Epithelial cell of esophagus (primary cell): ENCODE data around the gene KIF6.
A peak's percentile ranks its signal among the peaks of the same experiment; 100 is the strongest.

Source experiments
- DNase-seq: peaks from one replicate; pipeline ENCODE4 v3.0.0; 2010; ENCODE audit warnings: low read depth
- H3K4me3 ChIP-seq: 2 replicates; pipeline ENCODE4 v1.5.1; 2011; ENCODE audit warnings: mild to moderate bottlenecking, low read length, control low read depth
- TF ChIP-seq, protein P1 (sequence below): IDR thresholded peaks from 2 replicates; pipeline ENCODE4 v1.5.1; 2011; ENCODE audit warnings: low read depth, mild to moderate bottlenecking, low read length, control low read depth, inconsistent platforms; ENCODE audit not compliant: insufficient read depth; ENCODE audit errors: missing control alignments

The KIF6 gene

DNA sequence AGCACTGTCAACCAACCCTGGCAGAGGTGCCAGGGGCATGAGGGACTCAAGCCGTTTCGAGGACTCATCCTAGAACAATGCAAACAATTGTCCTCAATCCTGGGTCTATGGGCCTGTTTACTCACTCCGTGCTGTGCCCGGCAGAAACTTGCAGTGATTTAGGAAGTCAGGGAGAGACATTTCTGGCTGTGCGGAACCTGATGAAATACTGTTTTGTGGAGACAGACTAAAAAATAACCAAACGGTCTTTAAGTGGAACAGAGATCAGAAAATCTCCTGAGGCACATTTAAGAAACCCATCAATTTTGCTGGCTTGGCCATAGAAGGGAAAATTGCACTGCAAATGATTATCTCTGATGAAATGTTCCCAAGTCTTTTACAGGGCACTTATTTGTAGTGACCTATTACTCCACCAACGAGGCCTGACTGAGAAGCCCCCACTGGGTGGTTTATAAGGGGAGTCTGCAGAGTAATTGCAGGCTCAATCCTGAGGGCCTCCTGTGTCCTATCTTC lies 322.9 kb downstream of the KIF6 start:
- TF ChIP-seq, protein P1, sequence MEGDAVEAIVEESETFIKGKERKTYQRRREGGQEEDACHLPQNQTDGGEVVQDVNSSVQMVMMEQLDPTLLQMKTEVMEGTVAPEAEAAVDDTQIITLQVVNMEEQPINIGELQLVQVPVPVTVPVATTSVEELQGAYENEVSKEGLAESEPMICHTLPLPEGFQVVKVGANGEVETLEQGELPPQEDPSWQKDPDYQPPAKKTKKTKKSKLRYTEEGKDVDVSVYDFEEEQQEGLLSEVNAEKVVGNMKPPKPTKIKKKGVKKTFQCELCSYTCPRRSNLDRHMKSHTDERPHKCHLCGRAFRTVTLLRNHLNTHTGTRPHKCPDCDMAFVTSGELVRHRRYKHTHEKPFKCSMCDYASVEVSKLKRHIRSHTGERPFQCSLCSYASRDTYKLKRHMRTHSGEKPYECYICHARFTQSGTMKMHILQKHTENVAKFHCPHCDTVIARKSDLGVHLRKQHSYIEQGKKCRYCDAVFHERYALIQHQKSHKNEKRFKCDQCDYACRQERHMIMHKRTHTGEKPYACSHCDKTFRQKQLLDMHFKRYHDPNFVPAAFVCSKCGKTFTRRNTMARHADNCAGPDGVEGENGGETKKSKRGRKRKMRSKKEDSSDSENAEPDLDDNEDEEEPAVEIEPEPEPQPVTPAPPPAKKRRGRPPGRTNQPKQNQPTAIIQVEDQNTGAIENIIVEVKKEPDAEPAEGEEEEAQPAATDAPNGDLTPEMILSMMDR = no peak
- no peak overlapping the region for H3K4me3 ChIP-seq
- DNase-seq = peak; percentile 38

DNA sequence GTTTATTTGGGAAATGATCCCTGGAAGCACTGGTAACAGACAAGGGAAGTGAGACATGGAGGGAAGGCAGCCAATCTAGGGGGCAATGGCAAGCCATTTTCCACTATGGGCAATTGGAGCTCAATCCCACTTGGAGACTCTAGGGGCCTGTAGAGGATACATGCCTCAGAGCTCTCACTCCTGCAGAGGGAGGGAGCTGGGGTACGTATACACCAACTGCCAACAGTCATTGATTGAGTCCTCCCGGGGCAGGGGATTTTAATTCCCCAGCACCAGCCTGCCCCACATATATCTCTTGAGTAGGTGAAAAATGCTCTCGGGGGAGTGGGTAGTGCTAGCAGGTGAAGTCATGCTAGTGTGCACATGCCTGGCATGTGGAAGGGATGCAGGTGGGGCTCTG lies 323.8 kb downstream of the KIF6 start:
- TF ChIP-seq, protein P1 = no peak
- no peak overlapping the region for H3K4me3 ChIP-seq
- DNase-seq = no peak

DNA sequence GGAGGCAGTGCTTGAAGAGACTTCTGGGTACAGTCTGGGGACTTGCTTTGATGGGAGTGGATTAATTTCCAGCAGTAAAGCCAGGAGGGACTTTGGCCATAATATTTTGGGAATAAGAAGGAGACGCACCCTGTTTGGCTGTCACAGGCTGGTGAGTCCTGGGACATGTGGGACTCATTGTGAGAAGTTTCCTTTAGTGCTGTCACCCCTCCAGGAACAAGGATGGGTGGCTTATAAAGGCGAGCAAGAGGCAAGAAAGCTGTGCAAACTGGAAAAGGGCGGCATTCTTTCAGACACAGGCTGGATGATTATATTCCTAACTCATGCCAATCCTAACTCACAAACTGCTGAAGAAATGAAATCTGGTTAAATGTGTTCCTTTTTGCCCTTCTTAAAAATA lies 325.2 kb downstream of the KIF6 start:
- no peak for DNase-seq
- TF ChIP-seq, protein P1 = no peak
- no peak overlapping the region for H3K4me3 ChIP-seq

DNA sequence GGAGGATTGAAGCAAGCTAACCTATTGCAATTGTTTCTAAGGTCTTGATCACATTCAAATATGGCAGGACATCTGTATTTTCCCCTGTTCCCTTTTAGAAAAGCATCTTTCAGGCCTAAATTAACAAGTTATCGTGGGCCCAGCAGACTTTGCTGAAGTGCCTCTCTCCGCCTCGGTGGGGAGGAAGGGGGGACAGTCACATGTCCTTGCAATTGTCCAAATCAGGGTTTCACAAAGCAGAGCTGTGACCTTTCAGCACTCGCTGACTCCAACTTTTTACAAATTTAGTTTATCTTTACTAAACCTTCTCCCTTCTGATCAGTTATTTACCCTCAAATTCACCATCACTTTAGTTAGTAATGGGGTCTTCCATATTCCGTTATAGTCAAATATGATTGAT lies 328.4 kb downstream of the KIF6 start:
- DNase-seq = no peak
- TF ChIP-seq, protein P1 = no peak
- H3K4me3 ChIP-seq = no peak overlapping the region

DNA sequence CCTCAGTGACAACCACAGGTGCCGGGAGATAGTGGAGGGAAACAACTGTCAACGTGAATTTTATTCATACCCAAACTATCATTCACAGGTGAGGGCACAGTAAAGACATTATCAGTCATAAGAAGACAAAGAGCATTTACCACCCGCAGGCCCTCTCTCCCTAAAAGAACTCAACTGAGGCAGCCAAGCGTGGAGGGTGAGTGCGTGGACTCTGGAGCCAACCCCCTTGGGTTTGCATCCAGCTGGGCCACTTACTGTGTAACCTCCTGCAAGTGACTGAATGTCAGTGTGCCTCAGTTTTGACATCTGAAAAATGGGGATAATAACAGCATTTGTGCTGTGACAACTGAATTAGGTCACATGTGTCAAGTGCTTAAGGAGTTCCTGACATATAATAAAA lies 332.1 kb downstream of the KIF6 start:
- TF ChIP-seq, protein P1 = no peak
- H3K4me3 ChIP-seq = no peak overlapping the region
- no peak for DNase-seq

DNA sequence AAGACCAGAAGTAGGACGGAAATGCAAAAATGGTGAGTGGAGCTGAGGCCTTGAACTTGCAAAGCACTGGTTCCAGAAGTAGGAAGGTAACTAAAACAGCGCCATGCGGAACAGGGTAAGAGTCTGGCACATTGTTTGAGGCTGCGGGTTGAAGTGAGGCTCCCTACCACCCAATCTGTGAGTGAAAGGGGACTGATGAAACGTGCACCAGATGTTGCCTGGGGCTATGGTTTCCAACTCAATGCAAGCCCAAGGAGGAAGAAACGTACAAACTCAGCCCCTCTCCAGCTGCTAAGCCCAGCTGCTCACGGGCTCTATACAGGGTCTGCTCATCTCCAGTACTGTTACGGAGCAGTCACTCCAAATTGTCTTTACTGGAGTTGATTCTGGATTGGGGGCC lies 334.0 kb downstream of the KIF6 start:
- TF ChIP-seq, protein P1 = no peak
- DNase-seq = no peak

DNA sequence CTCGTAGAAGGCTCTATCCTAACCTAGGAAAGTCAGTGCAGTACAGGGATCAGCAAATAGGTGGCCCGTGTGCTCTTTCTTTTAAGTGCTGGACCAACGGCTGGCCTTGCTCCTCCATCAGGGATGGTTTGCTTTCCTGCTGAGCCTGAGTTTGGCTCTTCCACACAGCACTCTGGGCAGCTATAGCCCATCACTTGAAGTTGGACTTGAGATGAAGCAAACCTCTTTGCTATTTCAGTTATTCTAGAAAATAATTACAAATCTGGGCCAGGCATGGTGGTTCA lies 335.8 kb downstream of the KIF6 start:
- TF ChIP-seq, protein P1 = peak; percentile 5
- peak; percentile 19 for DNase-seq
- H3K4me3 ChIP-seq = no peak overlapping the region

More for the DNA sequence above, 334.0 kb downstream of the KIF6 start:
- no peak overlapping the region for H3K4me3 ChIP-seq
